MCF 10A (cell line): ENCODE results near the gene LMO7. TPM values are rescaled to one million over a fixed set of nuclear protein-coding genes. Genes with fewer than 3 reads are reported as not detected.
A peak's percentile ranks its signal among the peaks of the same experiment; 100 is the strongest.

Experiments
- BruUV-seq: library from RNA; stranded (reverse); fragments of 400-500 nt; replicated peaks from 2 replicates; lab custom pipeline; 2021; lab: Mats Ljungman, UMichigan
- CTCF ChIA-PET: fragments of 300-600 bp; sonication (Branson Sonifier 250); formaldehyde crosslinking; extraction: SDS; loops from one replicate; lab custom pipeline; 2021; ENCODE audit warnings: antibody characterized with exemption, inconsistent platforms; lab: Yijun Ruan, JAX
- POLR2A ChIA-PET: fragments of 300-600, 350-650 bp; sonication (Branson Sonifier 250); formaldehyde crosslinking; extraction: SDS; loops from one replicate; lab custom pipeline; 2020; ENCODE audit warnings: antibody characterized with exemption, inconsistent platforms; lab: Yijun Ruan, JAX
- DNase-seq: peaks from one replicate; pipeline ENCODE4 v3.0.0-alpha.2; 2018; ENCODE audit not compliant: unreplicated experiment
- H3K27ac Mint-ChIP-seq: one replicate; pipeline ENCODE4 v1.8.0; 2022; ENCODE audit warnings: mild to moderate bottlenecking, low read depth, mixed read lengths; ENCODE audit not compliant: unreplicated experiment
- H3K27me3 Mint-ChIP-seq: one replicate; pipeline ENCODE4 v1.8.0; 2022; ENCODE audit warnings: mixed read lengths; ENCODE audit not compliant: insufficient read depth, unreplicated experiment
- H3K36me3 Mint-ChIP-seq: one replicate; pipeline ENCODE4 v1.8.0; 2022; ENCODE audit warnings: mild to moderate bottlenecking, moderate library complexity, mixed read lengths; ENCODE audit not compliant: insufficient read depth, unreplicated experiment
- H3K4me1 Mint-ChIP-seq: one replicate; pipeline ENCODE4 v1.8.0; 2022; ENCODE audit warnings: mixed read lengths; ENCODE audit not compliant: insufficient read depth, unreplicated experiment
- H3K4me3 Mint-ChIP-seq: one replicate; pipeline ENCODE4 v1.8.0; 2022; ENCODE audit warnings: mild to moderate bottlenecking, moderate library complexity, mixed read lengths; ENCODE audit not compliant: unreplicated experiment
- H3K9me3 Mint-ChIP-seq: one replicate; pipeline ENCODE4 v1.8.0; 2022; ENCODE audit warnings: mixed read lengths; ENCODE audit not compliant: unreplicated experiment
- intact Hi-C: fragments of 100-400 bp; cut with micrococcal nuclease; formaldehyde crosslinking; loops from 2 replicates; pipeline ENCODE4 v1.14.1; 2022
- total RNA-seq: library from RNA; stranded (reverse); gene quantifications from 2 replicates; pipeline ENCODE4 v1.2.3, GENCODE V29; 2022
- TF ChIP-seq, protein P1 (sequence below): fragments of 200-600 bp; IDR thresholded peaks from one replicate; pipeline ENCODE4 v1.8.0; 2022; ENCODE audit warnings: antibody characterized with exemption, mild to moderate bottlenecking; ENCODE audit not compliant: unreplicated experiment

Gene LMO7
- total RNA-seq, 1 experiment from 2014 or later: 30.8 TPM

- BruUV-seq: no TSS peak
- CTCF ChIA-PET: interaction anchor here (0.5 to 3.3 kb wide), 3 partner anchors 30 to 153 kb away, joined by 3 to 12 read pairs (median 4); no protein-coding TSS in a partner anchor
- no peak for DNase-seq
- POLR2A ChIA-PET: interaction anchor here (1.2 to 5.3 kb wide), 5 partner anchors 8 to 1309 kb away, joined by 4 to 94 read pairs (median 16); partner anchors contain the start of gene FBXL3
- Mint-ChIP-seq H3K27ac (peak overlapping the region; percentile 91), H3K36me3 (peaks cover 12% of the 10 kb centered on the region), H3K4me1 (peaks cover 9% of the 10 kb centered on the region), H3K9me3 (no peaks in the 10 kb centered on the region), H3K27me3 (no peaks in the 10 kb centered on the region), H3K4me3 (no peak overlapping the region)
- TF ChIP-seq, protein P1, sequence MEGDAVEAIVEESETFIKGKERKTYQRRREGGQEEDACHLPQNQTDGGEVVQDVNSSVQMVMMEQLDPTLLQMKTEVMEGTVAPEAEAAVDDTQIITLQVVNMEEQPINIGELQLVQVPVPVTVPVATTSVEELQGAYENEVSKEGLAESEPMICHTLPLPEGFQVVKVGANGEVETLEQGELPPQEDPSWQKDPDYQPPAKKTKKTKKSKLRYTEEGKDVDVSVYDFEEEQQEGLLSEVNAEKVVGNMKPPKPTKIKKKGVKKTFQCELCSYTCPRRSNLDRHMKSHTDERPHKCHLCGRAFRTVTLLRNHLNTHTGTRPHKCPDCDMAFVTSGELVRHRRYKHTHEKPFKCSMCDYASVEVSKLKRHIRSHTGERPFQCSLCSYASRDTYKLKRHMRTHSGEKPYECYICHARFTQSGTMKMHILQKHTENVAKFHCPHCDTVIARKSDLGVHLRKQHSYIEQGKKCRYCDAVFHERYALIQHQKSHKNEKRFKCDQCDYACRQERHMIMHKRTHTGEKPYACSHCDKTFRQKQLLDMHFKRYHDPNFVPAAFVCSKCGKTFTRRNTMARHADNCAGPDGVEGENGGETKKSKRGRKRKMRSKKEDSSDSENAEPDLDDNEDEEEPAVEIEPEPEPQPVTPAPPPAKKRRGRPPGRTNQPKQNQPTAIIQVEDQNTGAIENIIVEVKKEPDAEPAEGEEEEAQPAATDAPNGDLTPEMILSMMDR: no peak
- intact Hi-C loops: no loop called here
Measured at GRCh38 chr13:75717525-75717924, 81.4 kb downstream of the LMO7 start.

DNA sequence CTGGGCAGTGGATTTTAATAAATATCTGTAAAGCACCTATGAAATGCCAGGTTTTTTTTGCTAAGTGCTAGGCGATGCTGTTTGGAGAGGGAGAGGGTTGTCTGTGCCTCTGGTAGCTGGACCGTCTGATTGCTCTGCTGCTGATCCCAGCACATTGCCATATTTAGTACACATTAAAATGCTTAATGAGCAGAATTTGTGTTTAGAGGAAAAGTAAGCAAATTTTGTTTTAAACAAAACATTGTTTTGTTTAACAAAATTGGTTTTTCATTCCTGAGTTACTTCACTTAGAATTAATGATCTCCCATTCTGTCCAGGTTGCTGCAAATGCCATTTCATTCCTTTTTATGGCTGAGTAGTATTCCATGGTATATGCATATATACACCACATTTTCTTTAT, 85.2 kb downstream of the LMO7 start:
- POLR2A ChIA-PET: no interaction called here
- H3K4me1 Mint-ChIP-seq: peaks cover 30% of the 10 kb centered on the region
- no TSS peak for BruUV-seq

DNA sequence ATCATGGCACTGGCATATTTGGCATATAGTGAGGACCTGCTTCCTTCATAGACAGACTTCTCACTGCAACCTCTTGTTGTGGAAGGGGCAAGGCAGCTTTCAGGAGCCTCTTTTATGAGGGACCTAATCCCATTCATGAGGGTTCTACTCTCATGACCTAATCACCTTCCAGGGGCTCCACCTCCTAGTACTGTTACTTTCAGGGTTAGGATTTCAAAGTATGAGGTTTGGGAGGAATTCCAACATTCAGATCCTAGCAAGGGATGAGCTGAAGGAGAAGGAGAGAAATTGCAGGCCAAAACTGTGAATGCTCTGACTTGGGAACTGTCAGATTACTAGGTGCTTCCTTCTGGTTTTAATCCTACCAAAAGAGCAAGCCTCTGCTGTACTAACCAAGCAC, 87.8 kb downstream of the LMO7 start:
- no peak for DNase-seq
- Mint-ChIP-seq H3K4me3 (no peak overlapping the region), H3K36me3 (peaks cover 12% of the 10 kb centered on the region), H3K27ac (peak overlapping the region; percentile 75), H3K27me3 (no peaks in the 10 kb centered on the region), H3K4me1 (peaks cover 29% of the 10 kb centered on the region), H3K9me3 (no peaks in the 10 kb centered on the region)
- TF ChIP-seq, protein P1: no peak
- CTCF ChIA-PET: interaction anchor here (0.5 to 1.2 kb wide), 3 partner anchors 16 to 29 kb away, joined by 3 to 5 read pairs (median 3); no protein-coding TSS in a partner anchor
- BruUV-seq: no TSS peak
- POLR2A ChIA-PET: interaction anchor here (0.7 to 3.7 kb wide), 2 partner anchors 20 to 38 kb away, joined by 3 to 48 read pairs; no protein-coding TSS in a partner anchor
- intact Hi-C loops: no loop called here

More for the DNA sequence above, 85.2 kb downstream of the LMO7 start:
- TF ChIP-seq, protein P1: no peak
- intact Hi-C loops: no loop called here
- Mint-ChIP-seq H3K4me3 (no peak overlapping the region), H3K36me3 (peaks cover 12% of the 10 kb centered on the region), H3K9me3 (no peaks in the 10 kb centered on the region), H3K27ac (no peak overlapping the region), H3K27me3 (no peaks in the 10 kb centered on the region)
- DNase-seq: no peak
- CTCF ChIA-PET: no interaction called here

GRCh38 chr13:75724752-75725517, 88.8 kb downstream of the LMO7 start:
- H3K27me3 Mint-ChIP-seq: no peaks in the 10 kb centered on the region
- CTCF ChIA-PET: interaction anchor here (1.2 to 2.7 kb wide), 2 partner anchors 13 to 29 kb away, joined by 3 to 19 read pairs; no protein-coding TSS in a partner anchor
- H3K9me3 Mint-ChIP-seq: no peaks in the 10 kb centered on the region
- intact Hi-C loops: no loop called here
- no peak overlapping the region for H3K4me3 Mint-ChIP-seq
- POLR2A ChIA-PET: interaction anchor here (0.7 to 3.7 kb wide), 7 partner anchors 8 to 741 kb away, joined by 3 to 48 read pairs (median 4); no protein-coding TSS in a partner anchor
- peak; percentile 26 for DNase-seq
- H3K4me1 Mint-ChIP-seq: peaks cover 29% of the 10 kb centered on the region
- peaks cover 3% of the 10 kb centered on the region for H3K36me3 Mint-ChIP-seq
- TF ChIP-seq, protein P1: no peak
- H3K27ac Mint-ChIP-seq: peak overlapping the region; percentile 75
- BruUV-seq: no TSS peak
